ENCODE data around the gene ISLR. TPM values are rescaled to one million over a fixed set of nuclear protein-coding genes. Genes with fewer than 3 reads are reported as not detected.
A peak's percentile ranks its signal among the peaks of the same experiment; 100 is the strongest.

Gene ISLR
- total RNA-seq, result 100 to 1,000 TPM in 1 of 8 experiments, 1 to 10 TPM in 5, under 1 TPM in 2; 0.54 to 278 (median 1.5) TPM

- 20 to 100% (median 66%) methylated on average over 1 to 5 of the region's 20 CpGs; no CpG with 5 or more reads in 4 of the 10 experiments for WGBS, 10 experiments
- peak in 2 of 8 experiments; percentile 16 to 20 for ATAC-seq (replicated peaks in 6 of 8)
- peak within 1 kb of the TSS in 1 of 2 donors; percentile 40 for H3K27ac ChIP-seq
- in situ Hi-C loops (cut with MboI; ENCODE audit: low pct_unique_long_range_greater_than_20kb in 2 of 9, low sequenced_read_pairs in 9 of 9, unreplicated experiment in 9 of 9), result no loop called here
- peaks cover 60 to 63% of the 10 kb centered on the region in 2 donors for H3K4me1 ChIP-seq (replicated peaks in 1 of 2)
- no peak within 1 kb of the TSS for H3K4me3 ChIP-seq
Measured at GRCh38 chr15:74173380-74174218, at the start of gene ISLR. ISLR (plus strand) TSS chr15:74173710; CDS start chr15:74174859, 1,149 bp downstream.

GRCh38 chr15:74124196-74124595 lies 49.3 kb upstream of the ISLR start:
- ATAC-seq (replicated peaks in 6 of 8), result no peak
- in situ Hi-C loops (cut with MboI; ENCODE audit: low pct_unique_long_range_greater_than_20kb in 2 of 9, low sequenced_read_pairs in 9 of 9, unreplicated experiment in 9 of 9), result loop anchor here in 3 of 9 experiments (10.0 to 25.0 kb wide), 3 partner anchors 181 to 1487 kb away; no protein-coding TSS in a partner anchor
- H3K27ac ChIP-seq, result no peak overlapping the region
- 0 to 100% (median 84%) methylated on average over 1 to 3 of the region's 3 CpGs for WGBS, 10 experiments
- H3K4me1 ChIP-seq (replicated peaks in 1 of 2), result peaks cover 55 to 58% of the 10 kb centered on the region in 2 donors
- no peak overlapping the region for H3K4me3 ChIP-seq

- ATAC-seq (replicated peaks in 6 of 8), result no peak
- H3K4me3 ChIP-seq, result no peak overlapping the region
- peaks cover 55 to 63% of the 10 kb centered on the region in 2 donors for H3K4me1 ChIP-seq (replicated peaks in 1 of 2)
- in situ Hi-C loops (cut with MboI; ENCODE audit: low pct_unique_long_range_greater_than_20kb in 2 of 9, low sequenced_read_pairs in 9 of 9, unreplicated experiment in 9 of 9), result loop anchor here in 7 of 9 experiments (10.0 to 25.0 kb wide), 4 partner anchors 180 to 1487 kb away; no protein-coding TSS in a partner anchor
- WGBS, 10 experiments, result 10 to 100% (median 69%) methylated on average over 1 to 4 of the region's 7 CpGs; no CpG with 5 or more reads in 2 of the 10 experiments
- no peak overlapping the region for H3K27ac ChIP-seq
Measured at GRCh38 chr15:74124759-74125158, 48.8 kb upstream of the ISLR start.

- peak overlapping the region; percentile 87 to 97 for H3K27ac ChIP-seq
Measured at GRCh38 chr15:74127255-74127953, 46.1 kb upstream of the ISLR start.

GRCh38 chr15:74127954-74128784 lies 45.3 kb upstream of the ISLR start:
- in situ Hi-C loops (cut with MboI; ENCODE audit: low pct_unique_long_range_greater_than_20kb in 2 of 9, low sequenced_read_pairs in 9 of 9, unreplicated experiment in 9 of 9), result loop anchor here in 7 of 9 experiments (10.0 to 25.0 kb wide), 3 partner anchors 177 to 187 kb away; no protein-coding TSS in a partner anchor

More at GRCh38 chr15:74127255-74127953, 46.1 kb upstream of the ISLR start:
- H3K4me1 ChIP-seq (replicated peaks in 1 of 2), result peaks cover 44 to 55% of the 10 kb centered on the region in 2 donors
- in situ Hi-C loops (cut with MboI; ENCODE audit: low pct_unique_long_range_greater_than_20kb in 2 of 9, low sequenced_read_pairs in 9 of 9, unreplicated experiment in 9 of 9), result loop anchor here in 7 of 9 experiments (10.0 to 25.0 kb wide), 3 partner anchors 177 to 187 kb away; no protein-coding TSS in a partner anchor
- WGBS, 10 experiments, result 5 to 90% (median 73%) methylated on average over 2 to 23 of the region's 44 CpGs; no CpG with 5 or more reads in 4 of the 10 experiments
- peak overlapping the region; percentile 22 to 40 (median 36) for H3K4me3 ChIP-seq
- peak; percentile 80 to 93 (median 86) for ATAC-seq (replicated peaks in 6 of 8)

GRCh38 chr15:74128785-74129585 lies 44.5 kb upstream of the ISLR start:
- 0 to 34% (median 11%) methylated on average over 1 to 15 of the region's 43 CpGs; no CpG with 5 or more reads in 5 of the 10 experiments for WGBS, 10 experiments
- peak in 3 of 8 experiments; percentile 0 to 1 (median 1) for ATAC-seq (replicated peaks in 6 of 8)
- peaks cover 34 to 45% of the 10 kb centered on the region in 2 donors for H3K4me1 ChIP-seq (replicated peaks in 1 of 2)
- in situ Hi-C loops (cut with MboI; ENCODE audit: low pct_unique_long_range_greater_than_20kb in 2 of 9, low sequenced_read_pairs in 9 of 9, unreplicated experiment in 9 of 9), result loop anchor here in 7 of 9 experiments (10.0 to 25.0 kb wide), 3 partner anchors 176 to 186 kb away; no protein-coding TSS in a partner anchor
- H3K4me3 ChIP-seq, result peak overlapping the region; percentile 22 to 40 (median 36)
- peak overlapping the region; percentile 87 to 97 for H3K27ac ChIP-seq

More at GRCh38 chr15:74127954-74128784, 45.3 kb upstream of the ISLR start:
- Histone ChIP-seq H3K4me1 (replicated peaks in 1 of 2) (peaks cover 37 to 47% of the 10 kb centered on the region in 2 donors), H3K4me3 (peak overlapping the region; percentile 22 to 40 (median 36)), H3K27ac (peak overlapping the region; percentile 87 to 97)
- ATAC-seq (replicated peaks in 6 of 8), result peak; percentile 26 to 57 (median 45)
- WGBS, 10 experiments, result 0 to 100% (median 20%) methylated on average over 1 to 14 of the region's 53 CpGs; no CpG with 5 or more reads in 2 of the 10 experiments

- in situ Hi-C loops (cut with MboI; ENCODE audit: low pct_unique_long_range_greater_than_20kb in 2 of 9, low sequenced_read_pairs in 9 of 9, unreplicated experiment in 9 of 9), result loop anchor here in 8 of 9 experiments (10.0 to 25.0 kb wide), 4 partner anchors 165 to 185 kb away; no protein-coding TSS in a partner anchor
- ATAC-seq (replicated peaks in 6 of 8), result peak in 6 of 8 experiments; percentile 0 to 6 (median 4)
- H3K4me3 ChIP-seq, result peak overlapping the region; percentile 22 to 40 (median 36)
- peak overlapping the region; percentile 87 to 97 for H3K27ac ChIP-seq
- WGBS, 10 experiments, result 0 to 7% (median 3%) methylated on average over 3 to 14 of the region's 40 CpGs; no CpG with 5 or more reads in 6 of the 10 experiments
- H3K4me1 ChIP-seq (replicated peaks in 1 of 2), result peaks cover 36 to 45% of the 10 kb centered on the region in 2 donors
Measured at GRCh38 chr15:74129586-74130154, 43.8 kb upstream of the ISLR start.

GRCh38 chr15:74130155-74130848 lies 43.2 kb upstream of the ISLR start, which contains the start of gene ISLR2:
ISLR2 (plus strand) TSS chr15:74130586; CDS start chr15:74132755, 2,169 bp downstream.
- peak; percentile 37 to 65 (median 53) for ATAC-seq (replicated peaks in 6 of 8)
- peak within 1 kb of the TSS; percentile 87 to 97 for H3K27ac ChIP-seq
- peaks cover 43 to 51% of the 10 kb centered on the region in 2 donors for H3K4me1 ChIP-seq (replicated peaks in 1 of 2)
- in situ Hi-C loops (cut with MboI; ENCODE audit: low pct_unique_long_range_greater_than_20kb in 2 of 9, low sequenced_read_pairs in 9 of 9, unreplicated experiment in 9 of 9), result loop anchor here in 5 of 9 experiments (10.0 to 25.0 kb wide), 2 partner anchors 164 to 182 kb away; no protein-coding TSS in a partner anchor
- 0 to 7% (median 0%) methylated on average over 1 to 9 of the region's 53 CpGs; no CpG with 5 or more reads in 5 of the 10 experiments for WGBS, 10 experiments
- peak within 1 kb of the TSS; percentile 22 to 40 (median 36) for H3K4me3 ChIP-seq

- Histone ChIP-seq H3K4me1 (replicated peaks in 1 of 2) (peaks cover 50 to 57% of the 10 kb centered on the region in 2 donors), H3K27ac (peak overlapping the region; percentile 61 to 97), H3K4me3 (peak overlapping the region; percentile 22 to 40 (median 36))
- WGBS, 10 experiments, result 0 to 51% (median 0%) methylated on average over 1 to 7 of the region's 28 CpGs; no CpG with 5 or more reads in 5 of the 10 experiments
- in situ Hi-C loops (cut with MboI; ENCODE audit: low pct_unique_long_range_greater_than_20kb in 2 of 9, low sequenced_read_pairs in 9 of 9, unreplicated experiment in 9 of 9), result loop anchor here in 5 of 9 experiments (10.0 to 25.0 kb wide), 2 partner anchors 164 to 181 kb away; no protein-coding TSS in a partner anchor
- no peak for ATAC-seq (replicated peaks in 6 of 8)
Measured at GRCh38 chr15:74130849-74131627, 42.5 kb upstream of the ISLR start.
